SHP77 treated with DMSO at 0.1 percent for 48 hours (cell line): ENCODE data around the gene ACTA2.
"Not testable (repeated sequence)": the region's sequence is repeated elsewhere in the genome, so short reads cannot be mapped to it uniquely, and the experiment has no call there.

Source experiments
- DNase-seq: peaks from one replicate; lab custom pipeline; 2025; lab: John Stamatoyannopoulos, UW

ACTA2 gene

GRCh38 chr10:88949912-88950837 is 2.4 kb downstream of the ACTA2 start:
- no peak for DNase-seq

DNA sequence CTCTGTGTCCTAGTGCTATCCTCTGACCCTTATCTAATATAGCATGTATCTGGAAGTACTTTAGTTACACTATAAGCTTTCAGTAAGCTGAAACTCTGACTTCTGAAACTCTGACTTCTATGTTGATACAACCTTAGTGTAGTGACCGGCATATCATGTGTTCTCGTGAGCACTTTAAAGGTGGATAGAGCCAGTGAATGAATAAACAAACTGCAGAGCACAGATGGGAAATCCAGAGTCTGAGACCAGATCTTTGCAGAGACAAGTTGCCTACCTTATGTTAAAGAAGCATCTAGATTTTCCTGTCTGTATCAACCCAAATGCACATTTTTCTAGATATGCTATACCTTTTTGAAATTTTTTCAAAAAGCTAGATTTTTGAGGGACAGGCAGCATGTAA is 3.5 kb downstream of the ACTA2 start:
- no peak for DNase-seq

DNA sequence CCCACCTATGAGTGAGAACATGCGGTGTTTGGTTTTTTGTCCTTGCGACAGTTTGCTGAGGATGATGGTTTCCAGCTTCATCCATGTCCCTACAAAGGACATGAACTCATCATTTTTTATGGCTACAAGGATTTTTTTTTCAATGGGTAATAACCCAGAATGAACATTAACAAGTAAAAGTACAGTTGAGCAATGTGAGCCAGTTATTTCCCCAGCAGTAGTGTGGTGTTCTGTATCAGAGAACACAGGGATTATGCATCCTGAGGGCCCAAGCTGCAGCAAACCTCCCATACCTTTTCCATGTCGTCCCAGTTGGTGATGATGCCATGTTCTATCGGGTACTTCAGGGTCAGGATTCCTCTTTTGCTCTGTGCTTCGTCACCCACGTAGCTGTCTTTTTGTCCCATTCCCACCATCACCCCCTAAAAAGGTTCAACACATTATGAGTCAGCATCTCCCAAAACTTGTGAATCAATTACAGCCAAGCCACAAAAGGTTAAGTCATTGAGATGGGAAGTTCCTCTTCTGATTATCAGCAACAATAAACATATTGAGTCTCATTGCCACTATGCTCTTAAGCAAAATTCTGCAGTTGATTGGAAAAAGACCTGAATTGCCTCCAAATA is 5.5 kb downstream of the ACTA2 start:
- DNase-seq, result no peak

DNA sequence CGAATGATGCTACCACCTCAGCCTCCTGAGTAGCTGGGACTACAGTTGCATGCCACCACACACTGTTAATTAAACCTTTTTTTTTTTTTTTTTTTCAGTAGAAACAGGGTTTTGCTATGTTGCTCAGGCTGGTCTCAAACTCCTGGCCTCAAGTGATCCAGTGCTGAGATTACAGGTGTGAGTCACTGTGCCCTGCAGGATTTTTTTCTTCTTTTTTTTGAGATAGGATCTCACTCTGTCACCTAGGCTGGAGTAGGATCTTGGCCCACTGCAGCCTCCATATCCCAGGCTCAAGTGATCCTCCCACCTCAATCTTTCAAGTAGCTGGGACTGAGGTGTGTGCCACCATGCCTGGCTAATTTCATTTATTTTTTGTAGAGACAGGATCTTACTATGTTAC is 6.4 kb downstream of the ACTA2 start:
- no peak for DNase-seq

DNA sequence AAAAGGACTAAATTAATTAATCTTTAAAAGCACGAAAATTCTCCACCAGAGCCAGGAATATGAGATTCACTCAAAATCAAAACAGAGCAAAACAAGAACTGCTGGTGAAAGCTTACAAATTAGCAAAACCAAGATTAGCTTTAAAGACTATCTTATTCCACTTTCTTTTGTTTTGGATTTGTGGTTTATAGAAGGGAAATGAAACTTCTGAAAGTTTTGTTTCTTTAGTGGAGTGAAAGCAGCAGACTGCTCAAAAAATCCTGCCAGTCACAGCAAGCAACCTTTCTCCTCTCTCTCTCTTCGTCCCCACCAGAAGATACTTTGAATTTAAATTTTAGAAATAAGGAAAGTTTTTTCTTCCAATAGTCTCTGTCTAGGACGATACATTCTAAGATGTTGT is 7.8 kb downstream of the ACTA2 start:
- no peak for DNase-seq

GRCh38 chr10:88943778-88944177 is 8.8 kb downstream of the ACTA2 start:
- no peak for DNase-seq

- no peak for DNase-seq
These were observed 11.5 kb downstream of the ACTA2 start for GRCh38 chr10:88941026-88941425.

- no peak for DNase-seq
These were observed 13.6 kb downstream of the ACTA2 start for GRCh38 chr10:88938938-88939337.

- DNase-seq, result no peak
These were observed 14.5 kb downstream of the ACTA2 start for GRCh38 chr10:88938039-88938438.

DNA sequence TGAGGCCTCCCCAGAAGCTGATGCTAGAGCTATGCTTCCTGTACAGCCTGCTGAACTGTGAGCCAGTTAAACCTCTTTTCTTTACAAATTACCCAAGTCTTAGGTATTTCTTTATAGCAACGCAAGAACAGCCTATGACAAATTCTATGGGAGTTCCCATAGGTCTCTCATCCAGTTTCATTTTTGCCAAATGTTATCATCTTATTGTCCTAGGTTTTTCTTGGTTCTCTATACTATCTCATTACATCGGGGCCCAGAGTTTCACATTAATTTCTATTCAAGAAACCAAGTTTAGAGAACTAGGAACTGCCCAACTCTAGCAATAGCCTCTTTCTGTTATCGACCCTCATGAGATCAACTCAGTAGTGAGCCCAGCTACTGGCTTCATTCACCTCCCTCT is 15.9 kb downstream of the ACTA2 start:
- DNase-seq, result no peak

DNA sequence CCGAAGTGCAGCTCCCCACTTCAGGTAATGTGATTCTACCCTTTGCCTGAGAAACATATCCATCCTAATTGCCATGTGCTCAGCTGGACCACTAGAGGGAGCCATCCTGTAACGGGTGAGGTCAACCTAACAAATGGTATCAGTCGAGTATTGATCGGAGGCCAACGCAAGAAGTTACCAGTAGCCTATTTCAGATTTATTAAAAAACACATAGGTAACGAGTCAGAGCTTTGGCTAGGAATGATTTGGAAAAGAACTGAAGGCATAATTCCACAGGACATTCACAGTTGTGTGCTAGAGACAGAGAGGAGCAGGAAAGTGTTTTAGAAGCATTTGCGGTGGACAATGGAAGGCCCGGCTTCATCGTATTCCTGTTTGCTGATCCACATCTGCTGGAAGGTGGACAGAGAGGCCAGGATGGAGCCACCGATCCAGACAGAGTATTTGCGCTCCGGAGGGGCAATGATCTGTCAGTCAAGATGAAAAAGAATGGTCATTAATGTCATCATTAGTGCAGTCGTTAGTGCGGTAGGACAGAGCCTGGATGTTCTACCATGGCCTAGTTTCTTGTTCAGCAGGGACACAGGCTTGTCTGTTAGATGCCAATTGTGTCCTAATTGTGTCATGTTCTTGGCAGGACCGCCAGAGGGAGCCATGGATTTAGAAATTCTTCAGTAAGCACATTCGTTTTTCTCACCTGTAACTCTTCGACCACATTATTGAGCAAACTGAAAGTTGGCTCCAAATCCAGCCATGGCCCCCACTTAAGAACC is 17.5 kb downstream of the ACTA2 start:
- DNase-seq, result peak; percentile 33

DNA sequence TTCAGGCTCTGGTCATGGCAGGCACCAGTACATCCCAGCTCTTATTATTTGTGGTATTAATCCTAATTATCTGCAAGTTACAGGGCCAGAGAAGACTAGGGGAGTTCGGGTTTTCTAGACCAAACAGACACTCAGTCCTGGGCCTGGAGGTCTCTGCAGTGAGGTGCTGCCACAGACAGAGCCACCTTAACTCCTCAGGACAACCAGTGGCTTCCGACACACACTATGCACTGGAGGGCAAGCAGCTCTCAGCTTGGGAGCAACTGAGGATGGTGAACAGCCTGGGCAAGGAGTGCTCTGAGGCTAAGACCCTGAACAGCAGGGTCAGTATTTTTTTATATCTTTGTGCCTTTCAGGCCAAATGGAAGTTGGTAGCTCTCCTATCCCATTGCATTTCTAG is 19.0 kb downstream of the ACTA2 start:
- DNase-seq, result no peak

GRCh38 chr10:88932539-88933256 is 19.9 kb downstream of the ACTA2 start:
- no peak for DNase-seq

- DNase-seq, result not testable (repeated sequence)
These were observed 20.5 kb downstream of the ACTA2 start for GRCh38 chr10:88932029-88932428.

DNA sequence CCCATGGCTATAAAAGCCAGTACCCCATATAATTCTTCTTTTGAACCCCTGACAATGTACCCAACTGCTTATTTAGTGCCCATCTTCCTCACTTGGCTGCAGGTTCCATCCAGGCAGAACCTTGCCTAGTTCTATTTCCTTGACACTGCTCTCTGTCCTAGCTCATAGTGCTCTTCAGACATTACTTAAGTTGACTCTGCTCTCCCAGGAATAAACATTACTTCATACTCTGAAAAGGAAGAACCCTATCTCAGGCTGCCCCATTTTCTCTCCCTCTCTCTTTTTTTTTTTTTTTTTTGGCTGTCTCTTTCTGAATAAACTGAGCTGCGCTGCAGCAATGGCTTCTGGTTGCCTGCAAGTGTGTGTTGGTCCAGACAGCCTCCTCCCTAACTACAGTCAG is 21.0 kb downstream of the ACTA2 start:
- no peak for DNase-seq

DNA sequence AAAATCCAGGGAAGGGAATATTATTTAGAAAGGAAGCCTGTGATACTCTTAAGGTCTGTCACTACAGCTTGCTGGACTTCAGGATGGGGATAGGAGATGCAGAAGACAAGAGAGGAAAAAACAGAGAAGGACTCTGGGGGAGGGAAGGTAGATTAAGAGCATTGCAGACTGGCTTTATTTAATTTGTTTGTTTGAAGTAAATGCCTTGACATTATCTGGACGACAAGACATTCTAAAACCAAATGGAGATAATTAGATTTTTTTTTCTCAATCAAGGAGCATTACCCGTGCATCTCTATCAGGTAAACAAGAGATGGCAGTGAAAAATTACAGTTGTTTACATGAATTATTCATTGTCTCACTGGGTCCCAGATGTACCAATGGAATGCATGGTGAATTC is 24.3 kb downstream of the ACTA2 start:
- DNase-seq, result no peak

GRCh38 chr10:88927416-88927690 is 25.2 kb downstream of the ACTA2 start:
- no peak for DNase-seq

- DNase-seq, result no peak
These were observed 25.8 kb downstream of the ACTA2 start for GRCh38 chr10:88926566-88927415.

DNA sequence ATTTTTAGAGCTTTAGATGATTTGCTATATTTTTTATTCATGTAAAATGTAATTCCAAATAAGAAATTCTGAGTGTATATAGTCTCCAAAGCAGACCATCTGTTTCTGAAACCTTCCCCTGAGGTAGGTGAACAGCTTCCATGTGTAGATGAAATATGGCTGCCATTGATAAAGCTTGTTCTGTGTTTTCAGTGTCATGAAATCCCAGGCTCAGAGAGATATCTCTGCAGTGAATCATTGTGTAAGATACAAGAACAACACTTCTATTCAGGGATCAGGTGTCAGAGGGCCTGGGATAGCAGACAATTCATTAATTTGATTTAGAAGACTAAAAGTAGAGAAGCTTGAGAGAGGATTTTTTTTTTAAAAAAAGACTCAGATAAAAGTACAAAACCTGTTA is 29.1 kb downstream of the ACTA2 start:
- no peak for DNase-seq

DNA sequence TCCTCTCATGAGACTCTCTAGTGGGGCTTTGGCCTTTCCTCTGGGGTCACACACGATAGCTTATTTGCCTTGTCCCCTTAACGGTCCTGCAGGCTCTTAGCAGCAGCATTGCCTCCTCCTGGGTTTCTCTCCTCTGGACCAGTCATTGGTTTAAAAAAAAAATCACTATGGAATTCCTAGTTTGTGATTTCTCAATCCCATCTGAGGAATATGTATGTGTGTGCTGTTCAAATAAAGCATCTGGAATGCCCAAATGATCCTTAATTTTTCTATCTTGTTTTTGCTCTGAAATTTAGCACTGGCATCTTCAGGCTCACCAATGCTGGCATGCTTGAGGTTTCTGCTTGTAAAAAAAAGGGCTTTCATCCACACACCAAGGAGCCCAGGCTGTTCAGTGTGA is 30.5 kb downstream of the ACTA2 start:
- DNase-seq, result no peak

DNA sequence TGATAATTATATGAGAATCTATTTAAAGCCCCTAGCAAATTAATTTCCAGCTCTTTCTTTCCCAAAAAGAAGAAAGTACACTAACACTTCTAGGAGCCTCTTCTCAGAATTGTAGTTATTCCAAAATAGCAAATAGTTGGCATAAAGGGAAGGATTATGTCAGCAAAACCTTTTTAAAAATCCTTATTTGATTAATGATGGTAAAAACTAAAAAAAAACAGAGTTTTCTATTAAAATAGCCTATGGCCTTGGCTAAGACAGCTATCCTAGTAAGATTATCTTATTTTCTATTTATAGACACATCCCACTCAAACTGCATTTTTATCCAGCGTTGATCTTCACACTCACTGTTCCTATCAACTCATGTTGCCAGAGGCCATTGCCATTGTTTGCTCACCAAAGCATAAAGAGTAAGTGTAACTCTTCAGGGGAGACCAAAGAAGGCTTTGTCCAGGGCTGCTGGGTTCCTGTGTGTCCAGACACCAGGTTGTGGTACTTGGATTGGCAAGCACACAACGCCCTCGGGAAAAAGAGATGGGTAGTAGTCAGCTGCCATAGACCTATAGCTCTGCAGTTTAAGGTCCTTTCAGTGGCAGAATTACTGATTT is 31.5 kb downstream of the ACTA2 start:
- DNase-seq, result no peak
